GM21528 (cell line): Measurements from ENCODE around the gene HECTD2.

Experiments
- ATAC-seq: cut with Tn5 transposase; IDR thresholded peaks from one replicate; pipeline ENCODE4 v1.9.1; 2021; ENCODE audit warnings: mild to moderate bottlenecking, moderate library complexity; ENCODE audit not compliant: unreplicated experiment, low FRiP score

HECTD2 gene

DNA sequence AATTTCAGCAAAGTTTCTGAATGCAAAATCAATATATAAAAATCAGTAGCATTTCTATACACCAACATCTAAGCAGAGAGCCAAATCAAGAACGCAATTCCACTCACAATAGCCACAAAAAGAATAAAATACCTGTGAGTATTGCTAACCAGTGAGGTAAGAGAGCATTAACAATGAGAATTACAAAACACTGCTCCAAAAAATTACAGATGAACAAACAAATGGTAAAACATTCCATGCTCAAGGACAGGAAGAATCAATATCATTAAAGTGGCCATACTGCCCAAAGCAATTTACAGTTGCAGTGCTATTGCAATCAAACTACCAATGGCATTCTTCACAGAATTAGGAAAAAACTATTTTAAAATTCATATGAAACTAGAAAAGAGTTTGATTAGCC is 61.5 kb downstream of the HECTD2 start:
- ATAC-seq: no peak

DNA sequence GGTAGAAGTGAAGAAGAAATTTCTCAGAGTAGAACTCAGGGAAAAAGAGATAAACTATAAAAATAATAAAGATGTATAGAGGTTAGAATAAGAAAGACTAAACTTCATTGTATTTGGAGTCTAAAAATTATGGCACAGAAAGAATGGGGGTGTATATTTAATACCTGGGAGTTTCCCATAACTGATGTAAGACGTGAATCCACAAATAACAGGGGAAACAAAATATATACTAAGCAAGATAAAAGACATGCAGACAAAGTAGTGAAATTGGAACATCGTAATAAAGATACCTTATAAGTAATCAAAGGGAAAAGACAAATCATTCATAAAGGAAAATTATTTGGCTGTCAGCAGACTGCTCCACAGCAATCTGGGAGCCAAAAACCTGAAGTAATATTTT is 62.8 kb downstream of the HECTD2 start:
- ATAC-seq: no peak

DNA sequence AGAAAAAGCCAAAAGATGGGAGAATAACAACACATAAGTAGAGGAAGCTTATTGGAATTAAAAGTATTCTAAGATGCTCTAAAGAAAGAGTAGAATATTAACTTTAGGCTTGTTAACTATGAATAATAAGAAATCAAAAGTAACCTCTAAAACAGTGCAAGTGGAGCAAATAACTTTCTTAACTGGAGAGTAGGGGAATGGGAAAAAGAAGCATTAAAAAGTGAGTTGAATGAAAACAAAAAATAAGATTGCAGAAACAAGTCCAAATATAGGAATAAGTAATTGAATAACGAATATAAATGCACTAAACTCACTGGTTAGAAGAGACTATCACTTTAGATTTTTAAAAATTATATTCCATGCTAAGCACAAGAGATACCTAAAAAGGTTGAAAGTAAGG is 63.9 kb downstream of the HECTD2 start:
- ATAC-seq: no peak

GRCh38 chr10:91477236-91477635 is 67.1 kb downstream of the HECTD2 start:
- ATAC-seq: no peak

DNA sequence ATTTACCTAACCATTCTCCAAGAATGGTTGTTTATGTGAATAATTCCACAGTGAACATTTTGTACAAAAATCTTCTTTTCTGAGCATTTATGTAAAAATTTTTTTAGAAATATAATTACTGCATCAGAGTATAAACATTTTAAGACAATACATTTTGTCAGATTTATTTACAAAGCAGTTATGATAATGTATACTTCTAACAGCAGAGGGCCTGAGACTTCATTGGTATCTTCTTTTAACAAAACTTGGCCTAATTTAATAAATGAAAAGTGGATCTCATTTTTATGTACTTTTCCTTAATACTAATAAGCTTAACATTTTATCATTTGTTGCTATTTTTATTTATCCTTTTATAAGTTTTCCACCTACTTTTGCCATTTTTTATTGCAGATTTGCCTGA is 69.4 kb downstream of the HECTD2 start:
- no peak for ATAC-seq

- ATAC-seq: no peak
Observed at GRCh38 chr10:91487911-91488582, 77.9 kb downstream of the HECTD2 start.

- ATAC-seq: no peak
Observed at GRCh38 chr10:91493313-91493712, 83.2 kb downstream of the HECTD2 start.

GRCh38 chr10:91495402-91495801 is 85.3 kb downstream of the HECTD2 start:
- ATAC-seq: no peak

GRCh38 chr10:91496016-91496415 is 85.9 kb downstream of the HECTD2 start:
- no peak for ATAC-seq

GRCh38 chr10:91511549-91512330 is 101.6 kb downstream of the HECTD2 start:
- ATAC-seq: no peak

DNA sequence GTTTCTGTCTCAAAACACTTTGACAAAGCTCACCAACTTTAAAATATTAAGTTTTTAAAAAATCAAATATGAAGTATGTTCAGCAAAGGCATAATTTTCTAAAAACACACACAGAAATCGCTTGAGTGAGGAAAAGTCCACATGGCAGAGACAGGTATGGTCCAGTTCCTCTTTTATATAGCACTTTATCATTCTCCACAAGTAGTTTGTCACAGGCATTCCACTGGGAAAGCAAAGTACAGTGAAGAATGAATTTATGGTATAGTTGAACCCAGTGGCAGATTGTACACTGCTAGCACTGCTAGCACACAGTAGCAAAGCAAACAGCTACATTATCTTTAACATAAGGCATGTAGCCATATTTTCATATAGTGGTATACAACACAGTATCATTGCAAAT is 102.3 kb downstream of the HECTD2 start:
- no peak for ATAC-seq

DNA sequence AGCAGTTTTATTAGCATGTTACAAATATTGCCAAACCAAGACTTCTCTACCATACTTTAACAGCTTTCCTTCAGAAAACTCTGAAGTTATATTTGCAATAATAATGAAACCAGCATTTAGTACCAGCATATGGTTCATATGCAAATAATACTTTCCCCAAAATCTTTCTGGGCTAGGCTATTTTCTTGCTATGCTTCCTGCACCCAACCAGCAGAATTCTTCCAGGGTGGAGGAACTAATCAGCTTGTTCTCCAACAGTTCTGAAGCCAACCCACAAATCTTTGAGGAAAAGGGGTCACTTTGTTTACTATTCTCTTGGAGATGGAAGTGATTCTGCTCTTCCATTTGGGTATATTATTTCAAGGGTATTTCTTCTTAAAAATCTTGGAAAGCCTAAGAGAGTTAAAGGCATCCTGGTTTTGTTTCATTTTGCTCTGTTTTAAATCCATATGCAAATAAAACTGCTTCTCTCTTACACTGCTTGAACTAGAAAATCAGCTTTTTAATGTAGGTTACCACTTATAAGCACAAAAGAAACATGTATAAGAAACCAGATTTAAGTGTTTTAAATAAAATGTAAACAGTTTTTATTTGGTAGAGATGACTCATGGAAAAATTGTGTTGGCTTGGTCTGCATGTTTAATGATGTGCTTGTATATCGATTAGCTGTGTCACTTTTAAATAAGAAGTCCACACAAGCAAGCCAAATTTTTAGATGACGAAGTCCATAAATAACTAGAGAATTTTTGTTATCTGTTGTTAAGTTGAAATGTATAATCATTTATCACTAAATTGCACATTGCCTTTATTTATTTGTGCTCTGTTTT is 103.7 kb downstream of the HECTD2 start:
- no peak for ATAC-seq

- ATAC-seq: no peak
Observed at GRCh38 chr10:91514787-91515186, 104.6 kb downstream of the HECTD2 start.

- ATAC-seq: no peak
Observed at GRCh38 chr10:91517394-91517793, 107.2 kb downstream of the HECTD2 start.

- ATAC-seq: no peak
Observed at GRCh38 chr10:91519899-91520514, 109.9 kb downstream of the HECTD2 start.

DNA sequence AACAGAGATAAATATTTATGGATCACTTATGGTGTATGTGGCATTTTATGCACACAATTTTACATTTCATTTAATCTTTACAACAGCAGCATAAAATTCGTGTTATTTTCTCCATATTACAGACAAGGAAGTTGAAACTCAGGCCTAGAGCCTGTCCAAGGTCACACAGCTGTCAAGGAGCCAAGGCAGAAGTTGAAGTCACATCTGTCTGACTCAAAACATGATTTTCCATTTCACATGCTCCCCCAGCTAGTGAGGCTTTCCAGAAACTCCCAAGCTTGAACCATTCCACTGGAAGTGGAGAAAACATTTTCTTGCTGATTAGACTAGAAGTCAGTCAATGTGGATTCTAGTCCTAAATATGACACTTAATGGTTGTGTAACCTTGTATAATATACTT is 110.5 kb downstream of the HECTD2 start:
- ATAC-seq: no peak

GRCh38 chr10:91521439-91521838 is 111.3 kb downstream of the HECTD2 start:
- no peak for ATAC-seq

DNA sequence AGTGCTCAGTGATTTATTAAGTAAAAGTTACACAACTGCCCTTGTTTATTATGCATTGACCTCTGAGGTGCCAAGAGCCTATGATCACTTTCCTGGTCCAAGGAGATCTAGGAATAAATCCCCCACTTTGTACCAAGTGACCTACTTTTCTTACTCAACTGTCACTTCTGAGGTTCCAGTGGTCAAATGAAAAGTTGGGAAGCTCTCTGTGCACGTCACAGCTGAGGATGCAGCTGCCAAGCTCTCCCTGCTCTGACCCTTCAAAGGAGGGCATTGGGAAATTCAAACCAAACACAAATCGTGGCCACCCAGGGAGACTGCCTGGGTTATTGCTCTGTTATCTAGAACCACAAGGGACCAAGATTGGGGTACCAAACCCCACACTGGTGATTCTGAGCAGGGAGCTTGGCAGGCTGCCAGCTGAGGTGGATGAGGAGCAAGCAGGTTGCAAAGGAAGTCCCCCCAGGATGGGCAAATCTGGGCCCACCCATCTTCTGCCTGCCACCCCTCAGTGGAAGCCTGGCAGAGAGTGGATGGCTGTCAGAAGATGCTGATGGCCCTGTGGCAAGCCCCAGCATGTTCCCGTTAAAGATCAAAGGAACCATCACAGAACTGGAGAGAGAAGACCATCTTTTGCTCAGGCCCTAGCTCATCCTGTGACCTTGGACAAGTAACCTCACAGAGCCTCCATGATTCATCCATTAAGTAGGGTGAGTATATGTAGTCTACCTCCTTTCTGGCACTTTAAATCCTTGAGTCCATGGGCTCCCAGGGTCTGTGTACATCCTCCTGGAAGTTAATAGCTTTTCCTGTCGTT is 116.0 kb downstream of the HECTD2 start:
- no peak for ATAC-seq

GRCh38 chr10:91528080-91528479 is 117.9 kb downstream of the HECTD2 start:
- no peak for ATAC-seq

- no peak for ATAC-seq
Observed at GRCh38 chr10:91528768-91529167, 118.6 kb downstream of the HECTD2 start.
